HL-60 (cell line): ENCODE results near the gene CEP63.

ENCODE experiments used
- CTCF ChIP-seq: IDR thresholded peaks from one replicate; pipeline ENCODE4 v1.5.1; 2011; ENCODE audit warnings: low read length, control low read depth, inconsistent platforms; ENCODE audit not compliant: insufficient read depth
- POLR2AphosphoS5 ChIP-seq: IDR thresholded peaks from 2 replicates; pipeline ENCODE4 v1.6.1; 2012; ENCODE audit warnings: low read depth
- REST ChIP-seq: IDR thresholded peaks from 2 replicates; pipeline ENCODE4 v1.6.1; 2012; ENCODE audit warnings: low read depth; ENCODE audit not compliant: insufficient replicate concordance

DNA sequence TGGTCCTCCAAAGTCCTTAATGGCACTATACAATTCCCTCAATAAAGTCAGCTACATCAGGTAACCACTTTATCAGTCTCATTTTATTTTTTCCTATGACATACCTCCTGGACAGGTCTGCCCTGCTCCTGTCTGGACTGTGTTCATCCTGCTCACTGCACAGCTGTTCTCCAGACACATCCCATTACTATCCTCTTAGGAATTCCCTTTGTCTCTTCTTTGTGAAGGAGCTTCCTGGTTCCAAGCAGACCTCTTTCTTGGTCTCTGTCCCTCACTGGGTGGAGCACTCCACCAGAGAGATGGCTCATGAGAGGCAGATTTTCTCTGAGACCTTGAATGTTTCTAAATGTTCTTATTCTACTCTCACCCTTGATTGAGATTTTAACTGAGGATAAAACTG, 104.9 kb downstream of the CEP63 start:
- TF ChIP-seq POLR2AphosphoS5 = no peak
- TF ChIP-seq CTCF = no peak
- TF ChIP-seq REST = no peak
